NCI-H82 treated with DMSO at 0.1 percent for 48 hours (cell line): ENCODE measurements around the gene PLK3.
A peak's percentile ranks its signal among the peaks of the same experiment; 100 is the strongest.
"Not testable (repeated sequence)": the region's sequence is repeated elsewhere in the genome, so short reads cannot be mapped to it uniquely, and the experiment has no call there.

ENCODE experiments used
- DNase-seq: peaks from one replicate; lab custom pipeline; 2025; ENCODE audit not compliant: unreplicated experiment; lab: John Stamatoyannopoulos, UW

Gene PLK3

GRCh38 chr1:44786841-44787426 is 13.2 kb upstream of the PLK3 start:
- DNase-seq: no peak

GRCh38 chr1:44787506-44787905 is 12.7 kb upstream of the PLK3 start:
- no peak for DNase-seq

- no peak for DNase-seq
Measured at GRCh38 chr1:44788120-44788860, 11.9 kb upstream of the PLK3 start, which contains the start of gene BEST4. TSS of gene BEST4 (minus strand) at chr1:44788170. CDS start at chr1:44787705, 465 bp downstream.

- DNase-seq: no peak
Measured at GRCh38 chr1:44790968-44791801, 9.0 kb upstream of the PLK3 start.

- no peak for DNase-seq
Measured at GRCh38 chr1:44792736-44793502, 7.3 kb upstream of the PLK3 start.

GRCh38 chr1:44797886-44798285 is 2.3 kb upstream of the PLK3 start:
- not testable (repeated sequence) for DNase-seq

GRCh38 chr1:44798481-44799365 is 1.5 kb upstream of the PLK3 start:
- no peak for DNase-seq

GRCh38 chr1:44801491-44802305 is 1.5 kb downstream of the PLK3 start:
- DNase-seq: no peak

GRCh38 chr1:44802306-44803061 is 2.3 kb downstream of the PLK3 start:
- DNase-seq: no peak

- no peak for DNase-seq
Measured at GRCh38 chr1:44803062-44803311, 2.8 kb downstream of the PLK3 start.

- DNase-seq: no peak
Measured at GRCh38 chr1:44803312-44804095, 3.3 kb downstream of the PLK3 start.

GRCh38 chr1:44805311-44806024 is 5.3 kb downstream of the PLK3 start:
- DNase-seq: no peak

GRCh38 chr1:44806025-44806703 is 6.0 kb downstream of the PLK3 start:
- DNase-seq: no peak

- no peak for DNase-seq
Measured at GRCh38 chr1:44806704-44807363, 6.7 kb downstream of the PLK3 start, which contains the start of gene DYNLT4. TSS of gene DYNLT4 (minus strand) at chr1:44807351. CDS start at chr1:44806668, 683 bp downstream.

- DNase-seq: peak; percentile 34
Measured at GRCh38 chr1:44807364-44808062, 7.3 kb downstream of the PLK3 start.
